Measurements from ENCODE around the gene SMURF1. TPM values are rescaled to one million over a fixed set of nuclear protein-coding genes. Genes with fewer than 3 reads are reported as not detected.

The SMURF1 gene
- total RNA-seq, 1 donor from 2014 or later: 34.4 TPM

- Mint-ChIP-seq H3K4me3 (no peak overlapping the region), H3K4me1 (no peaks in the 10 kb centered on the region), H3K36me3 (peaks cover 39% of the 10 kb centered on the region), H3K27ac (no peak overlapping the region), H3K9me3 (no peaks in the 10 kb centered on the region), H3K27me3 (ENCODE audit: low read depth) (no peaks in the 10 kb centered on the region)
- no peak for DNase-seq (ENCODE audit: low spot score in 2 of 2, unreplicated experiment in 2 of 2)
- TF ChIP-seq CTCF (IDR thresholded peaks at IDR 0.05; ENCODE audit: unreplicated experiment): no peak
Measured at GRCh38 chr7:98994046-98994944, 149.6 kb downstream of the SMURF1 start.

- no peaks in the 10 kb centered on the region for H3K27me3 Mint-ChIP-seq (ENCODE audit: low read depth)
- no peak overlapping the region for H3K27ac Mint-ChIP-seq
- no peaks in the 10 kb centered on the region for H3K4me1 Mint-ChIP-seq
- no peak for DNase-seq (ENCODE audit: low spot score in 2 of 2, unreplicated experiment in 2 of 2)
- H3K9me3 Mint-ChIP-seq: no peaks in the 10 kb centered on the region
- H3K4me3 Mint-ChIP-seq: no peak overlapping the region
- peaks cover 46% of the 10 kb centered on the region for H3K36me3 Mint-ChIP-seq
- TF ChIP-seq CTCF (IDR thresholded peaks at IDR 0.05; ENCODE audit: unreplicated experiment): no peak
Measured at GRCh38 chr7:98993024-98993897, 150.6 kb downstream of the SMURF1 start.

GRCh38 chr7:98992076-98992475 lies 151.8 kb downstream of the SMURF1 start:
- no peak overlapping the region for H3K27ac Mint-ChIP-seq
- H3K36me3 Mint-ChIP-seq: peaks cover 54% of the 10 kb centered on the region
- H3K9me3 Mint-ChIP-seq: peaks cover 2% of the 10 kb centered on the region
- no peak overlapping the region for H3K4me3 Mint-ChIP-seq
- H3K27me3 Mint-ChIP-seq (ENCODE audit: low read depth): no peaks in the 10 kb centered on the region
- no peak for TF ChIP-seq CTCF (IDR thresholded peaks at IDR 0.05; ENCODE audit: unreplicated experiment)
- no peaks in the 10 kb centered on the region for H3K4me1 Mint-ChIP-seq
- DNase-seq (ENCODE audit: low spot score in 2 of 2, unreplicated experiment in 2 of 2): no peak

GRCh38 chr7:98991141-98991540 lies 152.8 kb downstream of the SMURF1 start:
- no peak overlapping the region for H3K4me3 Mint-ChIP-seq
- H3K4me1 Mint-ChIP-seq: no peaks in the 10 kb centered on the region
- no peak overlapping the region for H3K27ac Mint-ChIP-seq
- DNase-seq (ENCODE audit: low spot score in 2 of 2, unreplicated experiment in 2 of 2): no peak
- no peak for TF ChIP-seq CTCF (IDR thresholded peaks at IDR 0.05; ENCODE audit: unreplicated experiment)
- peaks cover 62% of the 10 kb centered on the region for H3K36me3 Mint-ChIP-seq
- peaks cover 11% of the 10 kb centered on the region for H3K9me3 Mint-ChIP-seq
- H3K27me3 Mint-ChIP-seq (ENCODE audit: low read depth): no peaks in the 10 kb centered on the region

- H3K4me1 Mint-ChIP-seq: no peaks in the 10 kb centered on the region
- TF ChIP-seq CTCF (IDR thresholded peaks at IDR 0.05; ENCODE audit: unreplicated experiment): no peak
- DNase-seq (ENCODE audit: low spot score in 2 of 2, unreplicated experiment in 2 of 2): no peak
Measured at GRCh38 chr7:98990356-98990755, 153.6 kb downstream of the SMURF1 start.

More at GRCh38 chr7:98990356-98990755, 153.6 kb downstream of the SMURF1 start:
- Mint-ChIP-seq H3K4me3 (no peak overlapping the region), H3K27me3 (ENCODE audit: low read depth) (no peaks in the 10 kb centered on the region), H3K36me3 (peaks cover 63% of the 10 kb centered on the region), H3K27ac (no peak overlapping the region), H3K9me3 (peaks cover 19% of the 10 kb centered on the region)
